BLaER1 (cell line): ENCODE results near the gene SYNGR3.
A peak's percentile ranks its signal among the peaks of the same experiment; 100 is the strongest.

Source experiments
- H3K27ac ChIP-seq: shearing (Covaris generic); formaldehyde crosslinking; 2 replicates; pipeline ENCODE4 v1.8.1; 2022
- H3K27me3 ChIP-seq: shearing (Covaris generic); formaldehyde crosslinking; 2 replicates; pipeline ENCODE4 v1.8.1; 2022
- H3K36me3 ChIP-seq: shearing (Covaris generic); formaldehyde crosslinking; 2 replicates; pipeline ENCODE4 v1.8.1; 2022
- H3K4me1 ChIP-seq: shearing (Covaris generic); formaldehyde crosslinking; 2 replicates; pipeline ENCODE4 v1.8.1; 2022
- H3K4me2 ChIP-seq: shearing (Covaris generic); formaldehyde crosslinking; 2 replicates; pipeline ENCODE4 v1.8.1; 2022
- H3K4me3 ChIP-seq: shearing (Covaris generic); formaldehyde crosslinking; 2 replicates; pipeline ENCODE4 v1.8.1; 2022
- H3K9ac ChIP-seq: shearing (Covaris generic); formaldehyde crosslinking; 2 replicates; pipeline ENCODE4 v1.8.1; 2022
- H3K9me3 ChIP-seq: shearing (Covaris generic); formaldehyde crosslinking; 2 replicates; pipeline ENCODE4 v1.8.1; 2022
- H4K20me1 ChIP-seq: shearing (Covaris generic); formaldehyde crosslinking; 2 replicates; pipeline ENCODE4 v1.8.1; 2022
- Cebpa-rat ChIP-seq: shearing (Covaris generic); IDR thresholded peaks from 2 replicates; pipeline ENCODE4 v1.8.1; 2022

SYNGR3 gene

GRCh38 chr16:2001456-2002355 lies 11.9 kb downstream of the SYNGR3 start:
- no peak overlapping the region for H3K9ac ChIP-seq
- peaks cover 78% of the 10 kb centered on the region for H3K36me3 ChIP-seq
- H3K4me2 ChIP-seq = no peak overlapping the region
- no peak overlapping the region for H3K27ac ChIP-seq
- TF ChIP-seq Cebpa-rat = no peak
- peaks cover 35% of the 10 kb centered on the region for H3K4me1 ChIP-seq
- H3K27me3 ChIP-seq = no peaks in the 10 kb centered on the region
- H3K4me3 ChIP-seq = no peak overlapping the region
- no peaks in the 10 kb centered on the region for H3K9me3 ChIP-seq
- peaks cover 87% of the 10 kb centered on the region for H4K20me1 ChIP-seq

- Histone ChIP-seq H3K4me1 (peaks cover 44% of the 10 kb centered on the region), H3K9me3 (no peaks in the 10 kb centered on the region), H3K9ac (no peak overlapping the region), H3K27ac (no peak overlapping the region), H3K4me3 (no peak overlapping the region), H3K27me3 (no peaks in the 10 kb centered on the region), H3K4me2 (no peak overlapping the region), H4K20me1 (peaks cover 91% of the 10 kb centered on the region), H3K36me3 (peaks cover 74% of the 10 kb centered on the region)
- TF ChIP-seq Cebpa-rat = no peak
Observed at GRCh38 chr16:2002406-2003230, 12.8 kb downstream of the SYNGR3 start.

- H4K20me1 ChIP-seq = peaks cover 92% of the 10 kb centered on the region
- TF ChIP-seq Cebpa-rat = no peak
- peaks cover 52% of the 10 kb centered on the region for H3K4me1 ChIP-seq
- peaks cover 72% of the 10 kb centered on the region for H3K36me3 ChIP-seq
- H3K4me2 ChIP-seq = peak overlapping the region; percentile 97; the same call in 1 of the 2 replicates
- H3K9ac ChIP-seq = no peak overlapping the region
- H3K27ac ChIP-seq = no peak overlapping the region
- no peak overlapping the region for H3K4me3 ChIP-seq
- H3K9me3 ChIP-seq = no peaks in the 10 kb centered on the region
- no peaks in the 10 kb centered on the region for H3K27me3 ChIP-seq
Observed at GRCh38 chr16:2003231-2003826, 13.6 kb downstream of the SYNGR3 start.

- Histone ChIP-seq H3K4me3 (no peak overlapping the region), H3K4me1 (peaks cover 55% of the 10 kb centered on the region), H3K9ac (peak overlapping the region; percentile 65), H4K20me1 (peaks cover 98% of the 10 kb centered on the region), H3K9me3 (no peaks in the 10 kb centered on the region), H3K36me3 (peaks cover 64% of the 10 kb centered on the region), H3K4me2 (peak overlapping the region; percentile 97), H3K27me3 (no peaks in the 10 kb centered on the region), H3K27ac (0 out of 2 replicates have a peak overlapping the region, but pooled peaks have one; percentile 71)
- no peak for TF ChIP-seq Cebpa-rat
Observed at GRCh38 chr16:2003827-2004641, 14.3 kb downstream of the SYNGR3 start.

GRCh38 chr16:2004795-2005517 lies 15.2 kb downstream of the SYNGR3 start:
- TF ChIP-seq Cebpa-rat = no peak
- H3K4me3 ChIP-seq = peak overlapping the region; percentile 46
- H3K4me2 ChIP-seq = peak overlapping the region; percentile 97
- H3K9ac ChIP-seq = peak overlapping the region; percentile 65
- H3K4me1 ChIP-seq = peaks cover 55% of the 10 kb centered on the region
- no peaks in the 10 kb centered on the region for H3K9me3 ChIP-seq
- H3K27ac ChIP-seq = peak overlapping the region; percentile 71
- H4K20me1 ChIP-seq = peaks cover 93% of the 10 kb centered on the region
- H3K27me3 ChIP-seq = no peaks in the 10 kb centered on the region
- H3K36me3 ChIP-seq = peaks cover 55% of the 10 kb centered on the region

- no peaks in the 10 kb centered on the region for H3K9me3 ChIP-seq
- no peak for TF ChIP-seq Cebpa-rat
- H3K27me3 ChIP-seq = no peaks in the 10 kb centered on the region
- peaks cover 48% of the 10 kb centered on the region for H3K36me3 ChIP-seq
- H3K4me2 ChIP-seq = peak overlapping the region; percentile 97
- H3K27ac ChIP-seq = peak overlapping the region; percentile 71
- peak overlapping the region; percentile 46 for H3K4me3 ChIP-seq
- H3K9ac ChIP-seq = peak overlapping the region; percentile 65
- H4K20me1 ChIP-seq = peaks cover 88% of the 10 kb centered on the region
- peaks cover 62% of the 10 kb centered on the region for H3K4me1 ChIP-seq
Observed at GRCh38 chr16:2005646-2006045, 15.9 kb downstream of the SYNGR3 start.

- Histone ChIP-seq H3K9ac (peak overlapping the region; percentile 94), H3K4me1 (peaks cover 65% of the 10 kb centered on the region), H3K36me3 (peaks cover 42% of the 10 kb centered on the region), H3K9me3 (no peaks in the 10 kb centered on the region), H3K27me3 (no peaks in the 10 kb centered on the region), H3K4me2 (peak overlapping the region; percentile 97), H3K4me3 (no peak overlapping the region), H3K27ac (peak overlapping the region; percentile 71), H4K20me1 (peaks cover 82% of the 10 kb centered on the region)
- no peak for TF ChIP-seq Cebpa-rat
Observed at GRCh38 chr16:2006317-2006716, 16.5 kb downstream of the SYNGR3 start.

- Histone ChIP-seq H3K4me3 (peak overlapping the region; percentile 98), H3K9me3 (no peaks in the 10 kb centered on the region), H4K20me1 (peaks cover 72% of the 10 kb centered on the region), H3K4me1 (peaks cover 65% of the 10 kb centered on the region), H3K36me3 (peaks cover 32% of the 10 kb centered on the region), H3K27ac (peak overlapping the region; percentile 91), H3K4me2 (peak overlapping the region; percentile 97), H3K27me3 (no peaks in the 10 kb centered on the region), H3K9ac (peak overlapping the region; percentile 94)
- TF ChIP-seq Cebpa-rat = no peak
Observed at GRCh38 chr16:2007081-2007836, 17.5 kb downstream of the SYNGR3 start.
